ENCODE data around the gene PRKCG.
A peak's percentile ranks its signal among the peaks of the same experiment; 100 is the strongest.

The PRKCG gene

DNA sequence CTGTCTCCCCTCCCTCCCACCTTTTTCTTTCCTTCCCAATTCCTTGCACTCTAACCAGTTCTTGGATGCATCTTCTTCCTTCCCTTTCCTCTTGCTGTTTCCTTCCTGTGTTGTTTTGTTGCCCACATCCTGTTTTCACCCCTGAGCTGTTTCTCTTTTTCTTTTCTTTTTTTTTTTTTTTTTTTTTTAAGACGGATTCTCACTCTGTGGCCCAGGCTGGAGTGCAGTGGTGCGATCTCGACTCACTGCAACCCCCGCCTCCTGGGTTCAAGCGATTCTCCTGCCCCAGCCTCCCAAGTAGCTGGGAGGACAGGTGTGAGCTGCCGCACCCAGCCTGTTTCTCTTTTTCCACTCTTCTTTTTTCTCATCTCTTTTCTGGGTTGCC is 7.4 kb upstream of the PRKCG start:
- no peak overlapping the region for H3K27ac ChIP-seq

DNA sequence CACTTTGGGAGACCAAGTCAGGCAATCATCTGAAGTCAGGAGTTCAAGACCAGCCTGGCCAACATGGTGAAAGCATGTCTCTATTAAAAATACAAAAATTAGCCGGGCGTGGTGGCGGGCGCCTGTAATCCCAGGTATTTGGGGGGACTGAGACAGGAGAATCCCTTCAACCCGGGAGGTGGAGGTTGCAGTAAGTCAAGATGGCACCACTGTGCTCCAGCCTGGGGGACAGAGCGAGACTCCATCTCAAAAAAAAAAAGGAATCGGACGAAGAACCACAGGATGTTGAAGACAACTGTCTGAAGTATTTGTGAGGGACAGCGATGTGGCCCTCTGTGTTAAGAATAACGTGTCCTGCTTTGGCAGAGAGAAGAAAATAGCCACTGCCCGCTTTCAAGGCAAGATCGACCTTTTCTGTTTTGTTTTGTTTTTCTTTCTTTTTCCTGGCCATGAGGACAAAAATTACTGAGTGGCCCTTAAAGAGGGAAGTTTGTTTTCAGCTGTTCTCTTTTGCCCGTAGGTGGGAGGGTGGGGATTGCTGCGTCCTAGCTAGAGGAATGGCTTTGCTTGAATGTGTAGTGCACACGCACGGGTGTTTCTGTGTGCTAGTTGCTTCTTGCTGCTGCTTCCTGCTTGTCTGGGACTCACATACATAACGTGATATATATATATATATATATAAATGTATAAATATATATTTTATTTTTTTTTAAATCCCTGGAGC is 6.2 kb upstream of the PRKCG start:
- TF ChIP-seq ZFX (IDR thresholded peaks at IDR 0.05): no peak
- TF ChIP-seq, protein P1, sequence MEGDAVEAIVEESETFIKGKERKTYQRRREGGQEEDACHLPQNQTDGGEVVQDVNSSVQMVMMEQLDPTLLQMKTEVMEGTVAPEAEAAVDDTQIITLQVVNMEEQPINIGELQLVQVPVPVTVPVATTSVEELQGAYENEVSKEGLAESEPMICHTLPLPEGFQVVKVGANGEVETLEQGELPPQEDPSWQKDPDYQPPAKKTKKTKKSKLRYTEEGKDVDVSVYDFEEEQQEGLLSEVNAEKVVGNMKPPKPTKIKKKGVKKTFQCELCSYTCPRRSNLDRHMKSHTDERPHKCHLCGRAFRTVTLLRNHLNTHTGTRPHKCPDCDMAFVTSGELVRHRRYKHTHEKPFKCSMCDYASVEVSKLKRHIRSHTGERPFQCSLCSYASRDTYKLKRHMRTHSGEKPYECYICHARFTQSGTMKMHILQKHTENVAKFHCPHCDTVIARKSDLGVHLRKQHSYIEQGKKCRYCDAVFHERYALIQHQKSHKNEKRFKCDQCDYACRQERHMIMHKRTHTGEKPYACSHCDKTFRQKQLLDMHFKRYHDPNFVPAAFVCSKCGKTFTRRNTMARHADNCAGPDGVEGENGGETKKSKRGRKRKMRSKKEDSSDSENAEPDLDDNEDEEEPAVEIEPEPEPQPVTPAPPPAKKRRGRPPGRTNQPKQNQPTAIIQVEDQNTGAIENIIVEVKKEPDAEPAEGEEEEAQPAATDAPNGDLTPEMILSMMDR (conservative IDR thresholded peaks at IDR 0.05): no peak
- no peak overlapping the region for H3K27ac ChIP-seq

More for the DNA sequence above, 7.4 kb upstream of the PRKCG start:
- TF ChIP-seq ZFX (IDR thresholded peaks at IDR 0.05): no peak
- TF ChIP-seq, protein P1 (conservative IDR thresholded peaks at IDR 0.05): no peak

DNA sequence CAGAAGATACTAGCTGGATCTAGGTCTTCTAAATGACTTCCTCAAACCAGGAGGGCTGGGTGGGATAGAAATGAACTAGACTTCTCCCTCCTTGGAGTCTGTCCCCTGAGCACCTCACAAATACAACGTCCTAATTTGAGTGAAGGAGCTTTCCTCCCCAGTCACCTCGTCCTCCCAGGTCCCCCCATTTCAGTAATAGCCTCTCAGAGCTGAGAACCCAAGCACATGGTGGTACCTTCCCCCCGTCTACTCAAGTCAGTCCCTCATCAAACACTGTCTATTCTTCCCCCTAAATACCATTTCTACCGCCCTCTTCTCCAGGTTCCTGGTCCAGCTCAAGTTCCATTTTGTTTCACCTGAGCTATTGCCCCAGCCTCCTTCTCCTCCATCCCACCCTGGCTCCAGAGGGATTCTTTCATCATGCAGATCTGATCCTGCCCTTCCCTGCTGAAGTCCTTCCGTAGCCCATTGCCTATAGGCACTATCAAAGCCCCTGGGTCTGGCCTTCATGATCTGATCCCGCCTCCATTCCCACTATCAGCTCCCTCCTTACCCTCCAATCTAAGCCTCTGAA is 5.3 kb upstream of the PRKCG start:
- H3K27ac ChIP-seq: no peak overlapping the region
- no peak for TF ChIP-seq ZFX (IDR thresholded peaks at IDR 0.05)
- TF ChIP-seq, protein P1 (conservative IDR thresholded peaks at IDR 0.05): no peak

DNA sequence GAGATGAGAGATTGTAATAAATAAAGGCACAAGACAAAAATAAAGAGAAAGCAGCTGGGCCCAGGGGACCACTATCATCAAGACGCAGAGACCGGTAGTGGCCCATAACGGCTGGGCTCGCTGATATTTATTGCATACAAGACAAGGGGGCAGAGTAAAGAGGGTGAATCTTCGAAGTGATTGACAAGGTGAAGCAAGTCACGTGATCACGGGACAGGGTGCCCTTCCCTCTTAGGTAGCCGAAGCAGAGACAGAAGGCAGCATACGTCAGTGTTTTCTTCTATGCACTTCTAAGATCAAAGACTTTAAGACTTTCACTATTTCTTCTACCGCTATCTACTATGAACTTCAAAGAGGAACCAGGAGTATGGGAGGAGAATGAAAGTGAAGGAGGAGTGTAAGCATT is 4.6 kb upstream of the PRKCG start:
- no peak overlapping the region for H3K27ac ChIP-seq
- TF ChIP-seq, protein P1 (conservative IDR thresholded peaks at IDR 0.05): no peak
- no peak for TF ChIP-seq ZFX (IDR thresholded peaks at IDR 0.05)

DNA sequence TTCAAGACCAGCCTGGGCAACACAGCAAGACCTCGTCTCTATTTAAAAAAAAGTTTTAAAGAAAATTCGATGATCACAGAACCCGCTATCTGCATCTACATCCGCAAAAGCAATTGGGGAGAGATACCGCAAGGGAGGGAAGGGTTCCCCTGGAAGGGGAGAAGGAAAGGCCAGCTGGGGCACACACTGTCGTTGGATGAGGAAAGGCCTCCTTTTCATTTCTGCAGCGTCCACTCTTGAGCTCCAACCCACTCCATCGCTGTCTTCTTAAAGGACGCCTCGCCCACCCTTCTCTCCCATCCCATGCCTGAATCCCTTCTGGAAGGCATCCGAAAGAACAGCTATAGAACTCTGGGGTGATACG is 3.2 kb upstream of the PRKCG start:
- TF ChIP-seq ZFX (IDR thresholded peaks at IDR 0.05): no peak
- TF ChIP-seq, protein P1 (conservative IDR thresholded peaks at IDR 0.05): no peak
- peak overlapping the region; percentile 16; the same call in 1 of the 2 replicates for H3K27ac ChIP-seq

DNA sequence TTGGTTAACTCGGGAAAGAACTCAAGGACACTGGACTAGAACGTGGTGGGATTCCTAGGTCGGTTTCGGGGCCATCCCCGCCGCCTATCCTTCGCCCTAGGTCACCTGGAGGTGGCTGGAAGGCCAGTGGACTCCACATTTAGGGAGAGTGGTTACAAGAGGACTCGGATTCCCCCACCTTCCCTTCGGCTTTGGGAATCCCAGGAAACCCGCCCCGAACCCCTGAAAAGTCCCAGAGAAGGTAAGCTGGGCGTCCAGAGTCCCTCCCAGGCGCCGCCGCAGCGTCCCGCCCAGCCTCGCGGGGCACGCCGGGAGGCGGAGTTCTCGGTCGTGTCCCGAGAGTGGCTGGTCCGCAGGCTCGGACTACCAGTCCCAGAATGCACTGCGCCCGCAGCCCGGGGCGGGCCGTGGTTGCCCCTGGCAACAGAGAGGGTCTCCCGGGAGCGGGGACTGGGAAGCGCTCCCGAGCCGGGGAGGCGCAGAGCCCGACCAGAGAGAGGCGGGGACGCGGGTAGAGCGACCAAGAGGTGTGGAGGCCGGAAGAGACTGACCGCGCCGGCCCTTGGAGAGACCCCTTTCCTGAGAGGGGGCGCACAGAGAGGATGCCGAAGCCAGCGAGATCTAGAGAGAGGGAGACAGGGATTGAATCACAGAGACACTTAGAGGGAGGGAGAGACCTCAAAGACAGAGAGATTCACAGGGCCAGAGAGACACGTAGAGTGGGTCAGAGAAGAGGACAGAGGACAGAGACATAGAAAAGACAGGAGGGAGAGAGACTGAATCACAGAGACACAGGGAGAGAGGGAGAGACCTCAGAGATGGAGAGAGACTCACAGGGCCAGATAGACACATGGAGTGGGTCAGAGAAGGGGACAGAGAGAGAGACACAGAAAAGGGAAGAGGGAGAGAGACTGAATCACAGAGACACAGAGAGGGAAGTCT is 2.6 kb upstream of the PRKCG start:
- peak overlapping the region; percentile 16; the same call in 1 of the 2 replicates for H3K27ac ChIP-seq

More for the DNA sequence above, 2.6 kb upstream of the PRKCG start:
- TF ChIP-seq ZFX (IDR thresholded peaks at IDR 0.05): no peak
- TF ChIP-seq, protein P1 (conservative IDR thresholded peaks at IDR 0.05): no peak
